Loucy (cell line): Measurements from ENCODE around the gene TUFM.

Experiments
- H2AFZ ChIP-seq: fragments of 200-600 bp; sonication (generic); 2 replicates; pipeline ENCODE4 v1.6.0; 2016; ENCODE audit warnings: antibody characterized with exemption, mild to moderate bottlenecking, low read length, moderate library complexity
- H3F3A ChIP-seq: fragments of 200-600 bp; 2 replicates; pipeline ENCODE4 v1.6.0; 2016; ENCODE audit warnings: antibody characterized with exemption, low read depth, mild to moderate bottlenecking
- H3K27me3 ChIP-seq: fragments of 200-600 bp; sonication (generic); 2 replicates; pipeline ENCODE4 v1.6.1; 2014; ENCODE audit warnings: low read length, mild to moderate bottlenecking; ENCODE audit not compliant: insufficient read depth, poor library complexity, severe bottlenecking
- H3K36me3 ChIP-seq: fragments of 200-600 bp; sonication (generic); 2 replicates; pipeline ENCODE4 v1.6.1; 2016; ENCODE audit warnings: low read length; ENCODE audit not compliant: insufficient read depth
- H3K4me1 ChIP-seq: fragments of 200-600 bp; sonication (generic); 2 replicates; pipeline ENCODE4 v1.5.1; 2014; ENCODE audit warnings: low read length, mild to moderate bottlenecking; ENCODE audit not compliant: insufficient read depth, poor library complexity, severe bottlenecking
- H3K4me2 ChIP-seq: fragments of 200-600 bp; sonication (generic); 2 replicates; pipeline ENCODE4 v1.6.0; 2014; ENCODE audit warnings: antibody characterized with exemption, low read length, low read depth, mild to moderate bottlenecking; ENCODE audit not compliant: poor library complexity, severe bottlenecking
- H3K4me3 ChIP-seq: fragments of 200-600 bp; sonication (generic); 2 replicates; pipeline ENCODE4 v1.5.1; 2014; ENCODE audit warnings: low read length, mild to moderate bottlenecking, mixed read lengths; ENCODE audit not compliant: poor library complexity, severe bottlenecking
- H3K79me2 ChIP-seq: fragments of 200-600 bp; sonication (generic); 2 replicates; pipeline ENCODE4 v1.6.1; 2014; ENCODE audit warnings: low read length; ENCODE audit not compliant: insufficient read depth
- H3K9ac ChIP-seq: fragments of 200-600 bp; sonication (generic); 2 replicates; pipeline ENCODE4 v1.6.0; 2014; ENCODE audit warnings: mild to moderate bottlenecking, low read depth, low read length, moderate library complexity; ENCODE audit not compliant: poor library complexity, severe bottlenecking
- H3K9me2 ChIP-seq: fragments of 200-600 bp; sonication (generic); replicated peaks from 2 replicates; pipeline ENCODE4 v1.6.1; 2016; ENCODE audit warnings: low read depth, low read length, mixed read lengths
- H3K9me3 ChIP-seq: fragments of 200-600 bp; sonication (generic); 2 replicates; pipeline ENCODE4 v1.6.1; 2014; ENCODE audit warnings: mild to moderate bottlenecking, antibody characterized with exemption, low read length, low read depth; ENCODE audit not compliant: insufficient read depth
- H4K20me1 ChIP-seq: fragments of 200-600 bp; sonication (generic); 2 replicates; pipeline ENCODE4 v1.6.0; 2014; ENCODE audit warnings: antibody characterized with exemption, low read length, mild to moderate bottlenecking; ENCODE audit not compliant: insufficient read depth, poor library complexity, severe bottlenecking
- CTCF ChIP-seq: fragments of 200-600 bp; sonication (generic); conservative IDR thresholded peaks from 2 replicates; pipeline ENCODE4 v1.5.1; 2014; ENCODE audit warnings: mild to moderate bottlenecking, antibody characterized with exemption, low read length
- EZH2phosphoT487 ChIP-seq: fragments of 200-600 bp; IDR thresholded peaks from 2 replicates; pipeline ENCODE4 v1.6.1; 2018; ENCODE audit warnings: antibody characterized with exemption, mild to moderate bottlenecking, moderate library complexity, borderline replicate concordance

TUFM gene

GRCh38 chr16:28878083-28878926, 32.2 kb upstream of the TUFM start, which contains the start of gene ATP2A1:
Gene ATP2A1 (plus strand): TSS chr16:28878488. CDS start chr16:28878672, 184 bp downstream.
- H3K4me3 ChIP-seq = peak within 1 kb of the TSS; percentile 86
- peaks cover 5% of the 10 kb centered on the region for H4K20me1 ChIP-seq
- peaks cover 3% of the 10 kb centered on the region; the same call in 1 of the 2 replicates for H3K36me3 ChIP-seq
- H3K4me2 ChIP-seq = peak within 1 kb of the TSS; percentile 96
- no peaks in the 10 kb centered on the region for H3K27me3 ChIP-seq
- H3K9me3 ChIP-seq = no peaks in the 10 kb centered on the region
- no peaks in the 10 kb centered on the region; the same call in 1 of the 2 replicates for H3F3A ChIP-seq
- peaks cover 14% of the 10 kb centered on the region for H3K4me1 ChIP-seq
- peak within 1 kb of the TSS; percentile 90 for H3K9ac ChIP-seq
- peaks cover 14% of the 10 kb centered on the region for H3K79me2 ChIP-seq
- H2AFZ ChIP-seq = peak within 1 kb of the TSS; percentile 86
- H3K9me2 ChIP-seq = no peaks in the 10 kb centered on the region
- TF ChIP-seq EZH2phosphoT487 (no peak), CTCF (no peak)

- peaks cover 14% of the 10 kb centered on the region for H3K79me2 ChIP-seq
- H3K9me2 ChIP-seq = no peaks in the 10 kb centered on the region
- no peaks in the 10 kb centered on the region for H3K9me3 ChIP-seq
- no peak overlapping the region for H3K4me2 ChIP-seq
- H2AFZ ChIP-seq = no peak overlapping the region
- no peak overlapping the region for H3K4me3 ChIP-seq
- no peaks in the 10 kb centered on the region; the same call in 1 of the 2 replicates for H3F3A ChIP-seq
- no peaks in the 10 kb centered on the region for H3K27me3 ChIP-seq
- H3K9ac ChIP-seq = no peak overlapping the region
- H4K20me1 ChIP-seq = peaks cover 8% of the 10 kb centered on the region
- TF ChIP-seq CTCF (no peak), EZH2phosphoT487 (no peak)
- H3K4me1 ChIP-seq = peaks cover 14% of the 10 kb centered on the region
- peaks cover 3% of the 10 kb centered on the region; the same call in 1 of the 2 replicates for H3K36me3 ChIP-seq
Measured at GRCh38 chr16:28877655-28878000, 31.5 kb upstream of the TUFM start.

GRCh38 chr16:28876973-28877654, 31.0 kb upstream of the TUFM start:
- peaks cover 8% of the 10 kb centered on the region for H4K20me1 ChIP-seq
- no peaks in the 10 kb centered on the region; the same call in 1 of the 2 replicates for H3F3A ChIP-seq
- peaks cover 14% of the 10 kb centered on the region for H3K4me1 ChIP-seq
- TF ChIP-seq EZH2phosphoT487 (no peak), CTCF (no peak)
- H3K9me3 ChIP-seq = no peaks in the 10 kb centered on the region
- no peaks in the 10 kb centered on the region for H3K27me3 ChIP-seq
- no peak overlapping the region for H3K4me3 ChIP-seq
- peaks cover 14% of the 10 kb centered on the region for H3K79me2 ChIP-seq
- peaks cover 3% of the 10 kb centered on the region; the same call in 1 of the 2 replicates for H3K36me3 ChIP-seq
- H3K9ac ChIP-seq = no peak overlapping the region
- no peak overlapping the region for H3K4me2 ChIP-seq
- H2AFZ ChIP-seq = no peak overlapping the region
- H3K9me2 ChIP-seq = no peaks in the 10 kb centered on the region
